Measurements from ENCODE around the gene SERP1.

The SERP1 gene

GRCh38 chr3:150538324-150539208 is 7.7 kb downstream of the SERP1 start:
- peaks cover 0 to 2% of the 10 kb centered on the region in 2 donors for H3K4me1 ChIP-seq (ENCODE audit: control insufficient read depth in 1 of 2, insufficient read depth in 2 of 2, low read length in 2 of 2)
- H3K27ac ChIP-seq (ENCODE audit: low read length) = no peak overlapping the region
- H3K27me3 ChIP-seq (ENCODE audit: low read depth, low read length) = no peaks in the 10 kb centered on the region
- H3K36me3 ChIP-seq (ENCODE audit: control insufficient read depth in 1 of 2, insufficient read depth in 2 of 2, low read length in 2 of 2) = peaks cover 2 to 13% of the 10 kb centered on the region in 2 donors
- H3K9me3 ChIP-seq (ENCODE audit: control insufficient read depth in 1 of 2, low read length in 2 of 2) = no peaks in the 10 kb centered on the region
- H3K4me3 ChIP-seq (ENCODE audit: low read depth in 1 of 2, low read length in 2 of 2) = no peak overlapping the region

DNA sequence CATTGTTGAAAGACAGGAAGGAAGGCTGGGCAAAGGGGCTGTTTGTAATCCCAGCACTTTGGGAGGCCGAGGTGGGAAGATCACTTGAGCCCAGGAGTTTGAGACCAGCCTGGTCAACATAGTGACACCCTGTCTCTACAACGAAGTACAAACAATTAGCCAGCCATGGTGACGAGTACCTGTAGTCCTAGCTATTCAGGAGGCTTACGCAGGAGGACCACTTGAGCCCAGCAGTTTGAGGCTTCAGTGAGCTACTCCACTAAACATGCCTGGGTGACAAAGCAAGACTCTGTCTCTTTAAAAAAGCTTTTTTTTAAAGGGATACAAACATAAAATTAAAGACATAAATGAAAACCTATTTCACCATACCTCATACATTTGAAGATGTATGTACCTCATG is 11.1 kb downstream of the SERP1 start:
- no peak overlapping the region for H3K27ac ChIP-seq (ENCODE audit: low read length)
- H3K27me3 ChIP-seq (ENCODE audit: low read depth, low read length) = no peaks in the 10 kb centered on the region
- no peaks in the 10 kb centered on the region for H3K4me1 ChIP-seq (ENCODE audit: control insufficient read depth in 1 of 2, insufficient read depth in 2 of 2, low read length in 2 of 2)
- H3K4me3 ChIP-seq (ENCODE audit: low read depth in 1 of 2, low read length in 2 of 2) = no peak overlapping the region
- no peaks in the 10 kb centered on the region for H3K36me3 ChIP-seq (ENCODE audit: control insufficient read depth in 1 of 2, insufficient read depth in 2 of 2, low read length in 2 of 2)
- no peaks in the 10 kb centered on the region for H3K9me3 ChIP-seq (ENCODE audit: control insufficient read depth in 1 of 2, low read length in 2 of 2)

GRCh38 chr3:150531775-150532174 is 14.5 kb downstream of the SERP1 start:
- no peaks in the 10 kb centered on the region for H3K9me3 ChIP-seq (ENCODE audit: control insufficient read depth in 1 of 2, low read length in 2 of 2)
- no peaks in the 10 kb centered on the region for H3K27me3 ChIP-seq (ENCODE audit: low read depth, low read length)
- H3K4me3 ChIP-seq (ENCODE audit: low read depth in 1 of 2, low read length in 2 of 2) = no peak overlapping the region
- H3K27ac ChIP-seq (ENCODE audit: low read length) = no peak overlapping the region
- no peaks in the 10 kb centered on the region for H3K4me1 ChIP-seq (ENCODE audit: control insufficient read depth in 1 of 2, insufficient read depth in 2 of 2, low read length in 2 of 2)
- no peaks in the 10 kb centered on the region for H3K36me3 ChIP-seq (ENCODE audit: control insufficient read depth in 1 of 2, insufficient read depth in 2 of 2, low read length in 2 of 2)

GRCh38 chr3:150528354-150528797 is 17.9 kb downstream of the SERP1 start:
- no peaks in the 10 kb centered on the region for H3K27me3 ChIP-seq (ENCODE audit: low read depth, low read length)
- H3K4me1 ChIP-seq (ENCODE audit: control insufficient read depth in 1 of 2, insufficient read depth in 2 of 2, low read length in 2 of 2) = no peaks in the 10 kb centered on the region
- no peak overlapping the region for H3K27ac ChIP-seq (ENCODE audit: low read length)
- H3K4me3 ChIP-seq (ENCODE audit: low read depth in 1 of 2, low read length in 2 of 2) = no peak overlapping the region
- no peaks in the 10 kb centered on the region for H3K9me3 ChIP-seq (ENCODE audit: control insufficient read depth in 1 of 2, low read length in 2 of 2)
- no peaks in the 10 kb centered on the region for H3K36me3 ChIP-seq (ENCODE audit: control insufficient read depth in 1 of 2, insufficient read depth in 2 of 2, low read length in 2 of 2)

DNA sequence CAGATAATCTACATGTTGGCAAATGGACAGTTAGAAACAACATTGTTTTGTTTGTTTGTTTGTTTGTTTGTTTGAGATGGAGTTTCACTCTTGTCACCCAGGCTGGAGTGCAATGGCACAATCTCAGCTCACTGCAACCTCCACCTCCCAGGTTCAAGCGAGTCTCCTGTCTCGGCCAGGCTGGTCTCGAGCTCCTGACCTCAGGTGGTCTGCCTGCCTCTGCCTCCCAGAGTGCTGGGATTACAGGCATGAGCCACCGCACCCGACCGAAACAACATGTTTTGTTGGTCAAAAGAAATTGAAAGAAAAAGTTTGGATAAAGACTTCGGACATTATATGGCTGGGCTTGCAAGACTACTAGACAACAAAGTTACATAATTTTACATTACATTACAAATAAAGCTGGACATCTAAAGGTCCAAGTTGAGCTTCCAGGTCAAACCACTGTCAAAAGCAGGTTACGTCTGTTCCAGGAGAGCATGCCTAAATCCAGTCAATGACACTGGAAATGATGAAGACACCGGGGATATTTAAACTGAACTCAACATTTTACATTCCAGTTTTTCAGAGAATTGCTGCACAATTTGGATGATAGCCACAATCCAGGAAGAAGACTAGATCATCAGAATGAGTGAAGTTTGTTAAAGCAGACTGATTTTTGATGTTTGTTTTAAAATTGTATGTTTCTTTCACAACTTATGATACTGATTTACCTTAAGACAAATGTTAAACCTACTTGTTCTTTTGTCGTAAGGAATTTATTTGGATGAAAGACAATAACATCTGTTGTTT is 18.6 kb downstream of the SERP1 start:
- H3K9me3 ChIP-seq (ENCODE audit: control insufficient read depth in 1 of 2, low read length in 2 of 2) = no peaks in the 10 kb centered on the region
- no peaks in the 10 kb centered on the region for H3K36me3 ChIP-seq (ENCODE audit: control insufficient read depth in 1 of 2, insufficient read depth in 2 of 2, low read length in 2 of 2)
- H3K27ac ChIP-seq (ENCODE audit: low read length) = no peak overlapping the region
- no peaks in the 10 kb centered on the region for H3K27me3 ChIP-seq (ENCODE audit: low read depth, low read length)
- no peaks in the 10 kb centered on the region for H3K4me1 ChIP-seq (ENCODE audit: control insufficient read depth in 1 of 2, insufficient read depth in 2 of 2, low read length in 2 of 2)
- no peak overlapping the region for H3K4me3 ChIP-seq (ENCODE audit: low read depth in 1 of 2, low read length in 2 of 2)

DNA sequence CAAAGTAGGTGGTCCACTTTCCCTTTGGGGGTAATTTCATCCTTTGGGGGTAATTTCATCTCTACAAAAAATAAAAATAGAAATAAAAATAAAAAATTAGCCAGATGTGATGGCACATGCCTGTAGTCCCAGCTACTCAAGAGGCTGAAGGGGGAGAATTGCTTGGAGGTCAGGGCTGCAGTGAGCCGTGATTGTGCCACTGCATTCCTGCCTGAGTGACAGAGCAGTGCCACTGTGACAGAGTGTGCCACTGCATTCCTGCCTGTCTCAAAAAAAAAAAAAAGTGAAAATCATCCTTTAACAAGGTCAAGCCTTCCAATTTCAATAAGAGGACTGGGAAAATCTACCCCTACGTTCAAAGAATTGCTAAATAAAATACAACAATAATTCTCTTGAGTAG is 22.8 kb downstream of the SERP1 start:
- Histone ChIP-seq H3K36me3 (ENCODE audit: control insufficient read depth in 1 of 2, insufficient read depth in 2 of 2, low read length in 2 of 2) (no peaks in the 10 kb centered on the region), H3K4me3 (ENCODE audit: low read depth in 1 of 2, low read length in 2 of 2) (no peak overlapping the region), H3K27me3 (ENCODE audit: low read depth, low read length) (no peaks in the 10 kb centered on the region), H3K27ac (ENCODE audit: low read length) (no peak overlapping the region), H3K9me3 (ENCODE audit: control insufficient read depth in 1 of 2, low read length in 2 of 2) (no peaks in the 10 kb centered on the region), H3K4me1 (ENCODE audit: control insufficient read depth in 1 of 2, insufficient read depth in 2 of 2, low read length in 2 of 2) (no peaks in the 10 kb centered on the region)

DNA sequence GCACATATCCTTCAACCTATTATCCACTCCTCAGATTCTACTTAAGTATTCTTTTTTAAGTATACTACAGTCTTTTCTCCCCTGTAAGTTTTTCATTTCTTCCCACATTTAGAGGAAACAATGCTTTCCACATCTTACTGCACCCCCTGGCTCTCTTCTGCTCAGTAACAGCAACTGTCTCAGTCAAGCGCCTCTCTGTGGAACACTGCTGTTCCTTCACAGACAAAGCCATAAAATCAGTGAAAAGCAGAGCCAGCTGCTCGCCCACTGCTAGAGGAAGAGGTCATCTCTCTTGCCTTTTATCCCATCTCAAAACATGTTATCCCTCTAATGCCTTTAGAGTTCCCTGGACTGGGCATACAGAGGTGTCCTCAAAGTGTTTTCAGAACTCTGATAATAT is 24.8 kb downstream of the SERP1 start:
- H3K4me3 ChIP-seq (ENCODE audit: low read depth in 1 of 2, low read length in 2 of 2) = no peak overlapping the region
- no peaks in the 10 kb centered on the region for H3K4me1 ChIP-seq (ENCODE audit: control insufficient read depth in 1 of 2, insufficient read depth in 2 of 2, low read length in 2 of 2)
- H3K36me3 ChIP-seq (ENCODE audit: control insufficient read depth in 1 of 2, insufficient read depth in 2 of 2, low read length in 2 of 2) = no peaks in the 10 kb centered on the region
- no peaks in the 10 kb centered on the region for H3K9me3 ChIP-seq (ENCODE audit: control insufficient read depth in 1 of 2, low read length in 2 of 2)
- H3K27me3 ChIP-seq (ENCODE audit: low read depth, low read length) = no peaks in the 10 kb centered on the region
- no peak overlapping the region for H3K27ac ChIP-seq (ENCODE audit: low read length)

GRCh38 chr3:150520408-150520807 is 25.9 kb downstream of the SERP1 start:
- Histone ChIP-seq H3K9me3 (ENCODE audit: control insufficient read depth in 1 of 2, low read length in 2 of 2) (no peaks in the 10 kb centered on the region), H3K27ac (ENCODE audit: low read length) (no peak overlapping the region), H3K36me3 (ENCODE audit: control insufficient read depth in 1 of 2, insufficient read depth in 2 of 2, low read length in 2 of 2) (no peaks in the 10 kb centered on the region), H3K4me1 (ENCODE audit: control insufficient read depth in 1 of 2, insufficient read depth in 2 of 2, low read length in 2 of 2) (no peaks in the 10 kb centered on the region), H3K27me3 (ENCODE audit: low read depth, low read length) (no peaks in the 10 kb centered on the region), H3K4me3 (ENCODE audit: low read depth in 1 of 2, low read length in 2 of 2) (no peak overlapping the region)

- Histone ChIP-seq H3K9me3 (ENCODE audit: control insufficient read depth in 1 of 2, low read length in 2 of 2) (no peaks in the 10 kb centered on the region), H3K4me3 (ENCODE audit: low read depth in 1 of 2, low read length in 2 of 2) (no peak overlapping the region), H3K27me3 (ENCODE audit: low read depth, low read length) (no peaks in the 10 kb centered on the region), H3K27ac (ENCODE audit: low read length) (no peak overlapping the region), H3K36me3 (ENCODE audit: control insufficient read depth in 1 of 2, insufficient read depth in 2 of 2, low read length in 2 of 2) (no peaks in the 10 kb centered on the region), H3K4me1 (ENCODE audit: control insufficient read depth in 1 of 2, insufficient read depth in 2 of 2, low read length in 2 of 2) (no peaks in the 10 kb centered on the region)
Observed at GRCh38 chr3:150519026-150519425, 27.3 kb downstream of the SERP1 start.

- Histone ChIP-seq H3K4me3 (ENCODE audit: low read depth in 1 of 2, low read length in 2 of 2) (no peak overlapping the region), H3K27ac (ENCODE audit: low read length) (no peak overlapping the region)
Observed at GRCh38 chr3:150515210-150515609, 31.1 kb downstream of the SERP1 start.

DNA sequence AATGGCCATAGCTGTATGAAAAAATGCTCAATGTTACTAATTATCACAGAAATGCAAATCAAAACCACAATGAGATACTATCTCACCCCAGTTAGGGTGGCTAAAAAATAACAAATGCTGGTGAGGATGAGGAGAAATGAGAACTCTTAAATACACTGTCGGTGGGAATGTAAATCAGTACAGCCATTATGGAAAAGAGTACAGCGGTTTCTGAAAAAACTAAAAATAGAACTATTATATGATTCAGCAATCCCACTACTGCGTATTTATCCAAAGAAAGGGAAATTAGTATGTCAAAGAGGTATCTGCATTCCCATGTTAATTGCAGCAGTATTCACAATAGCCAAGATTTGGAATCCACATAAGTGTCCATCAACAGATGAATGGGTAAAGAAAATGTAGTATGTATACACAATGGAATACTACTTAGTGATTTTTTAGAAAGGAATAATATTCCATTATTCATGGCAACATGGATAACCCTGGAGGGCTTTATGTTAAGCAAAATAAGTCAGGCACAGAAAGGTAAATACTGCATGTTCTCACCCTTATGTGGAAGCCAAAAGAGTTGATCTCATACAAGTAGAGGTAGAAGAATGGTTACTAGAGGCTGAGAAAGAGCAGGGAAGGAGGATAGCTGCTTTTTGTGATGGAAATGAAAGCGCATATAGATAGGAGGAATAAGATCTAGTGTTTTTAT is 35.0 kb downstream of the SERP1 start:
- Histone ChIP-seq H3K9me3 (ENCODE audit: control insufficient read depth in 1 of 2, low read length in 2 of 2) (no peaks in the 10 kb centered on the region), H3K4me1 (ENCODE audit: control insufficient read depth in 1 of 2, insufficient read depth in 2 of 2, low read length in 2 of 2) (no peaks in the 10 kb centered on the region), H3K27me3 (ENCODE audit: low read depth, low read length) (no peaks in the 10 kb centered on the region), H3K27ac (ENCODE audit: low read length) (no peak overlapping the region), H3K36me3 (ENCODE audit: control insufficient read depth in 1 of 2, insufficient read depth in 2 of 2, low read length in 2 of 2) (no peaks in the 10 kb centered on the region), H3K4me3 (ENCODE audit: low read depth in 1 of 2, low read length in 2 of 2) (no peak overlapping the region)

More at GRCh38 chr3:150515210-150515609, 31.1 kb downstream of the SERP1 start:
- Histone ChIP-seq H3K4me1 (ENCODE audit: control insufficient read depth in 1 of 2, insufficient read depth in 2 of 2, low read length in 2 of 2) (no peaks in the 10 kb centered on the region), H3K27me3 (ENCODE audit: low read depth, low read length) (no peaks in the 10 kb centered on the region), H3K36me3 (ENCODE audit: control insufficient read depth in 1 of 2, insufficient read depth in 2 of 2, low read length in 2 of 2) (no peaks in the 10 kb centered on the region), H3K9me3 (ENCODE audit: control insufficient read depth in 1 of 2, low read length in 2 of 2) (no peaks in the 10 kb centered on the region)

All from muscle layer of duodenum (tissue), 2 donors.